K562 (cell line): ENCODE measurements around the gene SLC38A10. TPM values are rescaled to one million over a fixed set of nuclear protein-coding genes. Genes with fewer than 3 reads are reported as not detected.

Experiments
- BDP1 ChIP-seq: IDR thresholded peaks from 3 replicates; pipeline ENCODE4 v1.6.1; 2011; ENCODE audit not compliant: insufficient read length, insufficient read depth
- CBX3 ChIP-seq, 2 experiments: IDR thresholded peaks; 1 replicate in 1 of 2; 2 replicates in 1 of 2; pipeline ENCODE4 v1.6.1; 2012; ENCODE audit warnings: inconsistent platforms in 2 of 2, low read length in 2 of 2, borderline replicate concordance in 1 of 2, control low read depth in 1 of 2
- CEBPG ChIP-seq, 3 experiments: fragments of 200-800 bp in 1 of 3; sonication (Bioruptor generic) in 1 of 3; sonication (generic) in 1 of 3; formaldehyde crosslinking in 1 of 3; IDR thresholded peaks in 2 of 3; conservative IDR thresholded peaks in 1 of 3; 2 replicates each; pipeline versions ENCODE4 v1.6.1 to v1.8.0; 2016 to 2022; ENCODE audit warnings: missing compliant biosample characterization in 2 of 3, missing genetic modification characterization in 2 of 3, mild to moderate bottlenecking in 1 of 3, missing genetic modification reagents in 1 of 3
- HDAC6 ChIP-seq: IDR thresholded peaks from 2 replicates; pipeline ENCODE4 v1.6.1; 2012; ENCODE audit warnings: low read depth, mild to moderate bottlenecking, control low read depth, inconsistent platforms, low read length, moderate library complexity
- ILK ChIP-seq: fragments of 450-650 bp; IDR thresholded peaks from 2 replicates; pipeline ENCODE4 v1.6.1; 2016; ENCODE audit warnings: missing genetic modification characterization, low read depth, mild to moderate bottlenecking, missing compliant biosample characterization, moderate library complexity, borderline replicate concordance
- MAZ ChIP-seq, 2 experiments: fragments of 450-650 bp in 1 of 2; sonication (generic) in 1 of 2; formaldehyde crosslinking; IDR thresholded peaks in 1 of 2; conservative IDR thresholded peaks in 1 of 2; 2 replicates each; pipeline versions ENCODE4 v1.4.0 to v1.5.0; 2020; ENCODE audit warnings: mild to moderate bottlenecking in 1 of 2, missing genetic modification reagents in 1 of 2
- NCOA1 ChIP-seq: fragments of 450-650 bp; IDR thresholded peaks from 2 replicates; pipeline ENCODE4 v1.6.1; 2016; ENCODE audit warnings: low read depth
- NFATC3 ChIP-seq: fragments of 450-650 bp; IDR thresholded peaks from 2 replicates; pipeline ENCODE4 v1.6.1; 2017; ENCODE audit warnings: mild to moderate bottlenecking
- NR2F6 ChIP-seq: fragments of 450-650 bp; formaldehyde crosslinking; IDR thresholded peaks from 2 replicates; pipeline ENCODE4 v1.4.0; 2020; ENCODE audit warnings: mild to moderate bottlenecking
- RFX1 ChIP-seq: fragments of 450-650 bp; IDR thresholded peaks from 2 replicates; pipeline ENCODE4 v1.6.1; 2016; ENCODE audit warnings: mild to moderate bottlenecking, moderate library complexity
- SAFB ChIP-seq: fragments of 200-400 bp; formaldehyde crosslinking; IDR thresholded peaks from 2 replicates; pipeline ENCODE4 v1.6.1; 2017; ENCODE audit warnings: low read depth, low read length, borderline replicate concordance
- THAP7 ChIP-seq: fragments of 250-450 bp; sonication (Bioruptor Pico); IDR thresholded peaks from 2 replicates; pipeline ENCODE4 v1.5.0; 2021
- U2AF2 ChIP-seq: fragments of 200-400 bp; formaldehyde crosslinking; optimal IDR thresholded peaks from 2 replicates; pipeline ENCODE3; 2017; ENCODE audit warnings: low read depth, mild to moderate bottlenecking, low read length
- ZKSCAN3 ChIP-seq: fragments of 250-450 bp; sonication (Bioruptor Pico); IDR thresholded peaks from 2 replicates; pipeline ENCODE4 v1.4.0; 2020
- ZKSCAN8 ChIP-seq: fragments of 200-800 bp; sonication (Bioruptor generic); IDR thresholded peaks from 2 replicates; pipeline ENCODE4 v1.6.1; 2016; ENCODE audit warnings: missing genetic modification characterization, missing compliant biosample characterization
- ZNF551 ChIP-seq: fragments of 250-450 bp; sonication (Bioruptor Pico); IDR thresholded peaks from 2 replicates; pipeline ENCODE4 v1.5.0; 2021; ENCODE audit warnings: mild to moderate bottlenecking, moderate library complexity
- ZNF561 ChIP-seq: fragments of 450-650 bp; formaldehyde crosslinking; conservative IDR thresholded peaks from 2 replicates; pipeline ENCODE4 v1.4.0; 2020; ENCODE audit warnings: mild to moderate bottlenecking, moderate library complexity
- ZNF584 ChIP-seq: fragments of 200-800 bp; sonication (Bioruptor generic); IDR thresholded peaks from 2 replicates; pipeline ENCODE4 v1.6.1; 2016; ENCODE audit warnings: low read depth, mild to moderate bottlenecking, missing genetic modification characterization, missing compliant biosample characterization
- polyA plus RNA-seq, 8 experiments: library from polyadenylated mRNA; depleted of rRNA in 4 of 8; stranded (reverse) in 5 of 8; unstranded in 3 of 8; fragments of >200 nt; fragmentation: Nextera tagmentation in 2 of 8; fragmentation: Illumina TruSeq in 1 of 8; extraction: Ambion mirVana in 2 of 8; extraction: Trizol in 1 of 8; gene quantifications; 2 replicates each; pipeline versions ENCODE4 v1.2.1 to v1.2.3, GENCODE V29; 2011 to 2014; ENCODE audit warnings: inconsistent platforms in 1 of 8, missing spikeins in 1 of 8
- total RNA-seq, 7 experiments: library from RNA; depleted of rRNA in 6 of 7; stranded (reverse); fragments of >200 nt in 6 of 7; fragmentation: Illumina TruSeq in 2 of 7; extraction: Trizol in 2 of 7; gene quantifications; 2 replicates each; pipeline versions ENCODE4 v1.2.1 to v1.2.3, GENCODE V29; 2011 to 2021; ENCODE audit warnings: low replicate concordance in 1 of 7
- TF ChIP-seq, protein P1 (sequence below), 2 experiments: fragments of 200-800 bp in 1 of 2; sonication (Bioruptor generic) in 1 of 2; sonication (generic) in 1 of 2; formaldehyde crosslinking in 1 of 2; IDR thresholded peaks in 1 of 2; conservative IDR thresholded peaks in 1 of 2; 2 replicates each; pipeline versions ENCODE4 v1.5.0 to v1.6.1; 2016 to 2020; ENCODE audit warnings: missing compliant biosample characterization in 1 of 2, missing genetic modification characterization in 1 of 2, missing genetic modification reagents in 1 of 2
- TF ChIP-seq, protein P2 (sequence below): fragments of 250-450 bp; sonication (Bioruptor Pico); IDR thresholded peaks from 2 replicates; pipeline ENCODE4 v1.8.0; 2022; ENCODE audit warnings: inconsistent platforms, mild to moderate bottlenecking, moderate library complexity, borderline replicate concordance

SLC38A10 gene
- total and polyA plus RNA-seq, 9 of the 15 experiments (the other 6 are each of a cell fraction or from before 2014, with no cell fraction given), result 0.45 to 54.2 (median 13.8) TPM

DNA sequence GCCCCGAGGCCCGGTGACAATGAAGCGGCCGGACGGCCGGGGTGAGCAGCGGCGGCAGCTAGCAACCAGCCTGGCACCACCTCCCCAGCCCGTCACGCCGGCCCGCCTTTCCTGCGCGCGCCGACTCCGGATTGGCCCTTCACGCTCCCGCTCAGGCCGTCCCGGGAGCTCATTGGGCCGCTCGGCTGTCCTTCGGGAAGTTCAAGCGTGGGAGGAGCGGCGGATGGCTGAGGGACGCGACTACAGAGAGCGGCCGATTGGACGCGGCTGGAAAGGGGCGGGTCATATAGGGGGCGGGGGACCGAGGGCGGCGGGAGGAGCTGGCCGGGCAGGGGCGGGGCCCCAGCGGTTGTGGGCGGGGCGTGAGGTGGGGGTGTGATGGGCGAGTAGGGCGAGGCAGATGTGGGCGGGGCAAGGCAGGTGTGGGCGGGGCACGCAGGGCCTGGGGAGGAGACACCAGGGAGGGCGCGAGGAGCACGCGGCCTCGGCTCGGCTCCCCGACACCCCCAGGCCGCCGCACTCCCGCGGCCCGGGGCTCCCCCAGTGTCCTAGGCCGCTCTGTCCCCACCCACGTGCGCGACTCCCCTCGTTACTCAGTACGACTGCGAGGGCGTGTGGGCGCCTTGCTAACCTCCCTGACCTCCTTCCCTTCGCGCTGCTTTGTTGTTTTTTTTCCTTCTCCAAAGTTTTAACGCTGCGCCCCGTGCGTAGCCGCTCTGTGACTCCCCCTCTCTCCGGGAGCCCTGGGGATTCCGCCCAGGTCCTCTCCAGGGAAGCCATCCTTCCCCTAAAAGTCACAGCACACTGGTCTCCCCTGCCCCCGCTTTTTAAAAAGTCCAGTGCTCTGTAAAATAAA, 72.0 kb downstream of the SLC38A10 start, which contains the start of gene CEP131 (continued):
- TF ChIP-seq U2AF2 (no peak), ZNF551 (CRISPR knock-in tag) (no peak), BDP1 (no peak), THAP7 (CRISPR knock-in tag) (no peak), ZKSCAN3 (CRISPR knock-in tag) (no peak), CBX3 (IDR thresholded peaks at IDR 0.05; ENCODE audit: borderline replicate concordance in 1 of 2, low read length in 2 of 2) (peak in 1 of 2 experiments; percentile 65; a peak in 1 of 3 replicates), MAZ (CRISPR knock-in tag; conservative IDR thresholded peaks at IDR 0.05 in 1 of 2, IDR thresholded peaks at IDR 0.05 in 1 of 2) (peak; percentile 61), NFATC3 (no peak), ZNF561 (CRISPR knock-in tag) (no peak), ZKSCAN8 (CRISPR knock-in tag) (no peak), HDAC6 (no peak), NR2F6 (CRISPR knock-in tag) (no peak), RFX1 (peak; percentile 49; the same call in 1 of the 2 replicates), CEBPG (CRISPR knock-in tag; IDR thresholded peaks at IDR 0.05) (no peak), CEBPG (tag; conservative IDR thresholded peaks at IDR 0.05 in 1 of 2, IDR thresholded peaks at IDR 0.05 in 1 of 2) (no peak), ZNF584 (CRISPR knock-in tag) (no peak), SAFB (0 out of 2 replicates have a peak, but pooled peaks have one; percentile 21), ILK (no peak), NCOA1 (no peak)
- TF ChIP-seq, protein P1, sequence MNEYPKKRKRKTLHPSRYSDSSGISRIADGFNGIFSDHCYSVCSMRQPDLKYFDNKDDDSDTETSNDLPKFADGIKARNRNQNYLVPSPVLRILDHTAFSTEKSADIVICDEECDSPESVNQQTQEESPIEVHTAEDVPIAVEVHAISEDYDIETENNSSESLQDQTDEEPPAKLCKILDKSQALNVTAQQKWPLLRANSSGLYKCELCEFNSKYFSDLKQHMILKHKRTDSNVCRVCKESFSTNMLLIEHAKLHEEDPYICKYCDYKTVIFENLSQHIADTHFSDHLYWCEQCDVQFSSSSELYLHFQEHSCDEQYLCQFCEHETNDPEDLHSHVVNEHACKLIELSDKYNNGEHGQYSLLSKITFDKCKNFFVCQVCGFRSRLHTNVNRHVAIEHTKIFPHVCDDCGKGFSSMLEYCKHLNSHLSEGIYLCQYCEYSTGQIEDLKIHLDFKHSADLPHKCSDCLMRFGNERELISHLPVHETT (CRISPR knock-in tag; conservative IDR thresholded peaks at IDR 0.05 in 1 of 2, IDR thresholded peaks at IDR 0.05 in 1 of 2), result 0 out of 4 replicates have a peak, but pooled peaks of 1 of the 2 experiments have one; percentile 31
- TF ChIP-seq, protein P2, sequence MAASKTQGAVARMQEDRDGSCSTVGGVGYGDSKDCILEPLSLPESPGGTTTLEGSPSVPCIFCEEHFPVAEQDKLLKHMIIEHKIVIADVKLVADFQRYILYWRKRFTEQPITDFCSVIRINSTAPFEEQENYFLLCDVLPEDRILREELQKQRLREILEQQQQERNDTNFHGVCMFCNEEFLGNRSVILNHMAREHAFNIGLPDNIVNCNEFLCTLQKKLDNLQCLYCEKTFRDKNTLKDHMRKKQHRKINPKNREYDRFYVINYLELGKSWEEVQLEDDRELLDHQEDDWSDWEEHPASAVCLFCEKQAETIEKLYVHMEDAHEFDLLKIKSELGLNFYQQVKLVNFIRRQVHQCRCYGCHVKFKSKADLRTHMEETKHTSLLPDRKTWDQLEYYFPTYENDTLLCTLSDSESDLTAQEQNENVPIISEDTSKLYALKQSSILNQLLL (CRISPR knock-in tag), result no peak
